ENCODE measurements around the gene ESPNL. TPM values are rescaled to one million over a fixed set of nuclear protein-coding genes. Genes with fewer than 3 reads are reported as not detected.

ESPNL gene
- total RNA-seq, 4 donors from 2014 or later, result 0.78 to 1.3 (median 0.83) TPM; not detected in 1

DNA sequence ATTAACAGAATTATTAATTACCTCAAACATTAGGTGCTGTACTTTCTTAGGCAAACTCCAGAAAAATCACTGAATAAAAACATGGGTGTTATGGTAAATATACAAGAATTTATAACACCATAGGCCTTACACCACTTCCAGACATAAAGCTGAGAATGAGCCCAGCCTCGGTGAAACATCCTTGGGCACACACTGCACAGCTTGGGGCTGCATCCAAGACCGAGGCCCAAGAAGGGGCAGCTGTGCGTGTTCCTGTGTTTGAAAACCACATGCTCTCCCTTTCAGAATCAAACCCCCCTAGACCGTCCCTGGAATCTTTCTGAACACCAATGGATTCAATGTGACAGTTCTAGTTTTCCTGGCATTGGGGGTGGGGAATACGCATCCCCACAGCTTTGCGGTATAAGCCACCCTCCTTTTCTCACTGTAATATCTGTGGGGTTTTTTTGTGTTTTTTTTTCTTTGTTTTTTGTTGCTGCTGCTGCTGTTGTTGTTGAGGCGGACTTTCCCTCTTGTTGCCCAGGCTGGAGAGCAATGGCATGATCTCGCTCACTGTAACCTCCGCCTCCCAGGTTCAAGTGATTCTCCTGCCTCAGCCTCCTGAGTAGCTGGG lies 71.5 kb downstream of the ESPNL start:
- intact Hi-C loops (cut with DNase I), result no loop called here
- H3K4me1 ChIP-seq, result peaks cover 19 to 32% (median 26%) of the 10 kb centered on the region in 4 donors
- peaks cover 16 to 92% (median 85%) of the 10 kb centered on the region in 4 donors for H3K36me3 ChIP-seq
- H3K27me3 ChIP-seq, result no peaks in the 10 kb centered on the region
- no peak for DNase-seq (ENCODE audit: extremely low spot score)
- TF ChIP-seq CTCF (IDR thresholded peaks at IDR 0.05) (no peak), EP300 (IDR thresholded peaks at IDR 0.05) (no peak), POLR2AphosphoS5 (IDR thresholded peaks at IDR 0.05) (no peak), POLR2A (IDR thresholded peaks at IDR 0.05; ENCODE audit: low read depth) (no peak)
- H3K27ac ChIP-seq (replicated peaks in 1 of 4), result no peak overlapping the region
- 95% methylated on average over 9 of the region's 9 CpGs for WGBS
- H3K4me3 ChIP-seq, result no peak overlapping the region
- H3K9me3 ChIP-seq, result no peaks in the 10 kb centered on the region

DNA sequence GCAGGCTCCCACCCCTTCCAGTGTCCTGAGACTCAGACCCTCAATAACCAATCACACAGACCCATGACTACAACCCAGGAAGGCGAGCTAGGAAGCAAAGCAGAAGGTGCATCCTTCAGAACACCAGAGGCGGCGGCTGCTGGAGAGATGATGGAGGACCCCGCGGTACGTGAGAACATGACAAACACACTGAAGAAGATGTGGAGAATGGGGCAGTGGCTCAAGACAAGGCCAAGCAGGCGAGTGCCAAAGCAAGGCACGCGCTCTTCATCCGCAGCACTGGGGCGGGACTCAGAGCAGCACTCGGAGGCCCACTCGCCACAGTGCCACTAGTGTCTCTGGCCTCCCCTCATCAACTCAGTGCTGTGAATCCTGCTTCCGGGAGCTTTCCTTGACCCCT lies 72.3 kb downstream of the ESPNL start:
- TF ChIP-seq POLR2A (IDR thresholded peaks at IDR 0.05; ENCODE audit: low read depth), result no peak
- no peak for TF ChIP-seq CTCF (IDR thresholded peaks at IDR 0.05)
- TF ChIP-seq POLR2AphosphoS5 (IDR thresholded peaks at IDR 0.05), result no peak
- no peak for TF ChIP-seq EP300 (IDR thresholded peaks at IDR 0.05)
- Histone ChIP-seq H3K4me3 (no peak overlapping the region), H3K4me1 (peaks cover 19 to 32% (median 26%) of the 10 kb centered on the region in 4 donors), H3K36me3 (peaks cover 19 to 92% (median 87%) of the 10 kb centered on the region in 4 donors), H3K9me3 (no peaks in the 10 kb centered on the region), H3K27me3 (no peaks in the 10 kb centered on the region), H3K27ac (replicated peaks in 1 of 4) (no peak overlapping the region)
- DNase-seq (ENCODE audit: extremely low spot score), result no peak
- intact Hi-C loops (cut with DNase I), result no loop called here
- WGBS, result 91% methylated on average over 12 of the region's 14 CpGs

DNA sequence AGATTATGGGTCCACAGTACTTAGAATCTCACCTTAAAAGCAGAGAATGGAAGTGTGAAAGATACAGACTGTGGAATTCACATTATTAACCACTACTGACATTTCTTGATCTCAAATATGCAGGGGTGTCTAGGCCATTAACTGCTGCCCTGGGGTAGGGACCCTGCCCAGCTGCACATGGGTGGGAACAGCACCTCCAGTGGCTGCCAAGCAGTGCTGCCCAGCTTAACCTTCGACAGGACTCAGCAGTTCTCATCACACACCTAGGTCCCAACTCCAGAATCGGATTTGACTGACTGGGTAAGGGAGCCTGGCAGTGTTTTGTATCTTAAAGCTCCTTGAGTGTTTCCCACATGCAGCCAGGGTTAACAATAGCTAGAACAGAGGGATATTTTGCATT lies 73.6 kb downstream of the ESPNL start:
- Histone ChIP-seq H3K27ac (replicated peaks in 1 of 4) (no peak overlapping the region), H3K4me3 (no peak overlapping the region), H3K9me3 (no peaks in the 10 kb centered on the region), H3K27me3 (no peaks in the 10 kb centered on the region), H3K4me1 (peaks cover 19 to 29% (median 22%) of the 10 kb centered on the region in 4 donors), H3K36me3 (peaks cover 28 to 96% (median 89%) of the 10 kb centered on the region in 4 donors)
- no peak for DNase-seq (ENCODE audit: extremely low spot score)
- 87% methylated on average over 2 of the region's 2 CpGs for WGBS
- intact Hi-C loops (cut with DNase I), result no loop called here
- TF ChIP-seq CTCF (IDR thresholded peaks at IDR 0.05) (no peak), POLR2AphosphoS5 (IDR thresholded peaks at IDR 0.05) (no peak), EP300 (IDR thresholded peaks at IDR 0.05) (no peak), POLR2A (IDR thresholded peaks at IDR 0.05; ENCODE audit: low read depth) (no peak)

GRCh38 chr2:238174291-238174690 lies 74.2 kb downstream of the ESPNL start:
- no peak for DNase-seq (ENCODE audit: extremely low spot score)
- TF ChIP-seq EP300 (IDR thresholded peaks at IDR 0.05) (no peak), POLR2A (IDR thresholded peaks at IDR 0.05; ENCODE audit: low read depth) (no peak), CTCF (IDR thresholded peaks at IDR 0.05) (no peak), POLR2AphosphoS5 (IDR thresholded peaks at IDR 0.05) (no peak)
- Histone ChIP-seq H3K27ac (replicated peaks in 1 of 4) (no peak overlapping the region), H3K36me3 (peaks cover 33 to 98% (median 93%) of the 10 kb centered on the region in 4 donors), H3K4me1 (peaks cover 14 to 23% (median 16%) of the 10 kb centered on the region in 4 donors), H3K27me3 (no peaks in the 10 kb centered on the region), H3K9me3 (no peaks in the 10 kb centered on the region), H3K4me3 (no peak overlapping the region)
- WGBS, result 94% methylated on average over 8 of the region's 8 CpGs
- intact Hi-C loops (cut with DNase I), result no loop called here

DNA sequence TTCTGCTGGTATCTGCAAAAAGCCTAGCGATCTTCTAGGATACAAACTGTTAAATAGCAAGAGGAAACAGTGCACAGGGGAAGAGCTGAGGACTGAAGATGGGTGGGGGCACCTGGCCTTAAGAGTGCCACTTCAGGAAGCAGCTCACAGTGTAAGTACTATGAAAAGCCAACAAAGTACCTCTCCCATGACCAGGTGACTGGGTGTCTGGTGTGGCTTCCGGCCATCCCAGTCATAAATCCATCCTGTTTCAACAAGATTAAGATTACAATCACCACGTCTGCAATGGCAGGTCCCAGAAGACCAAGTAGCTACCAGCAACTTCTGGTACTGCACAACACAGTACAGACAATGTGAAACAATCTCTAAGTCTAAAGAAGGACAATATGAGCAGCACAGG lies 74.6 kb downstream of the ESPNL start:
- H3K27ac ChIP-seq (replicated peaks in 1 of 4), result no peak overlapping the region
- no peak for DNase-seq (ENCODE audit: extremely low spot score)
- no peaks in the 10 kb centered on the region for H3K27me3 ChIP-seq
- no peak for TF ChIP-seq POLR2AphosphoS5 (IDR thresholded peaks at IDR 0.05)
- no peak for TF ChIP-seq EP300 (IDR thresholded peaks at IDR 0.05)
- no peak for TF ChIP-seq POLR2A (IDR thresholded peaks at IDR 0.05; ENCODE audit: low read depth)
- TF ChIP-seq CTCF (IDR thresholded peaks at IDR 0.05), result no peak
- no peak overlapping the region for H3K4me3 ChIP-seq
- 87% methylated on average over 3 of the region's 3 CpGs for WGBS
- peaks cover 11 to 19% (median 12%) of the 10 kb centered on the region in 4 donors for H3K4me1 ChIP-seq
- intact Hi-C loops (cut with DNase I), result no loop called here
- no peaks in the 10 kb centered on the region for H3K9me3 ChIP-seq
- peaks cover 37 to 99% (median 94%) of the 10 kb centered on the region in 4 donors for H3K36me3 ChIP-seq

Measured in esophagus muscularis mucosa (tissue), 4 donors.